Activated T-cell treated with anti-CD3 and anti-CD28 coated beads for 4 hours (primary cell): Measurements from ENCODE around the gene ITPK1.
"Not testable (repeated sequence)": the region's sequence is repeated elsewhere in the genome, so short reads cannot be mapped to it uniquely, and the experiment has no call there.

ENCODE experiments used
- DNase-seq: peaks from one replicate; pipeline ENCODE4 v3.0.0-alpha.2; 2020

ITPK1 gene

DNA sequence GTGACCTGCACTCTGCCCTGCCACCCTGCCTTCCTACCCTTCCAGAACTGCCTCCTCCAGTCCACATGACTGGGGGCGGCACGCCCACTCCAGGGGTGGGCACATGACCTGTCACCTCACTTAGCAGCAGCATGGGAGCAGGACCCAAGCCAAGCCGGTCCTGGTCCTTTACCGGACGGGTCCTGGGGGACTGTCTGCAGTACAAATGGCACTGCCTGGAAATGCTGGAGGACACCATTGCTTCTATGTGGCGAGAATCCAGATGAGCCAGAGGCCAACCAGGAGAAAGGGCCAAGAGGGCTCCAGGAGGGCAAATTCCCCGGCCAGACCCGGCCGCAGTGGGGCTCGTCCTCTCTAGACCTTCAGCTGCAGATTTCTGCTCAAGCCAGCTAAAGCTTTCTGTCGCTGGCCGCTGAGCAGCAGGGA, 33.1 kb downstream of the ITPK1 start:
- DNase-seq: no peak

DNA sequence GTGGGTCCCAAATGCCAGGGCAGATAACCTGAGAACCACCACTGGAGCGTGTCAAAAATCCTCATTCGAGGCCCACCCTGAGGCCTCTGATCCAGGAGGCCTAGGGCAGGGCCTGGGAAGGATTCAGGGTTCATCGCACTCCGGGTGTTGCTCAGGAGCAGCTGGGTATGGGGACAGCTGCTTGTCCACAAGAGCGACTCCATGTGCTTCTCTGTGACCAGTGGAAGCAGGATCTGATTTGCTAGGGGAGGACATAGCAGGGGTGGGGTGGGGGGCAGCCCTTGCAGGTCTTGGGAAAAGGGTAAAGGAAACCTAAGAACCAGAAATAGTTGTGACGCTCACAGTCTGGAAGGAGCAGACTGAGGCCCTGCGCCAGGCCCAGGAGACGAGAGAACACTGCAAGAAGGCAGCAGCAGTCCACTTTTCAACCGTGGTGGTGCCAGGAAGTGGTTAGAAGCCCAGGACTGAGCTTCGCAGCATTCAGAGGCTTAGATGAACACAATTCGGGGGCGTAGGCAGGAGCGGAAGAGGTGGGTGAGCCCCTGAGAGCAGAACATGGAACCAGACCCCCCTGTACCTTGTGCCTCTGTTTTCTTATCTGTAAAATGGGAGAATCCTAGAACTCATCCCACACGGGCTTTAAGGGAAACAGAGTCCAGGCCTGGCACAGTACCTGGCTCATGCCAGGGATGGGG, 33.7 kb downstream of the ITPK1 start:
- peak; percentile 29 for DNase-seq

DNA sequence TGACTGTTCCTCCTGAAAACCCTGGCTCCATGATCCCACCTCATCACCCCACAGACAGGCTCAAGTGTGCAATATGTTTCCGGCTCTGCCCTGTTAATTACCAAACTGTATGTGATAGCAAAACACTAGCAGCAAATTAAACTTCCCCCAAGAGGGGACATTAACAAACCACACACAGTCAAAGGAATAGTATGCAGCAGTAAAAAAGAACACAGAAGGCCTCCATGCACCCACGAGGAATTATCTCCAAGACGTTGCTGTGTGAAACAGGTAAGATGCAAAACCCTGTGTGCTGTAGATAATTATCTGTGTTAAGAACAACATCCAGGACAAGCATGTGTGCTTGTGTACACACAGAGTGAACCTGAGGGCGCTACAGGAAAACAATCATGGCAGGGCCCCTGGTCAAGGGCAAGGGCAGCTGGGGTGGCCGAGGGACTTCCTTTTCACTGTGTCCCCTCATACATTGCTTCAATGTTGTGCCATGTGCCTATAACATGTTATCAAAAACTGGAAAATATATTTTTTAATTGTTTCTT, 35.8 kb downstream of the ITPK1 start:
- DNase-seq: no peak

DNA sequence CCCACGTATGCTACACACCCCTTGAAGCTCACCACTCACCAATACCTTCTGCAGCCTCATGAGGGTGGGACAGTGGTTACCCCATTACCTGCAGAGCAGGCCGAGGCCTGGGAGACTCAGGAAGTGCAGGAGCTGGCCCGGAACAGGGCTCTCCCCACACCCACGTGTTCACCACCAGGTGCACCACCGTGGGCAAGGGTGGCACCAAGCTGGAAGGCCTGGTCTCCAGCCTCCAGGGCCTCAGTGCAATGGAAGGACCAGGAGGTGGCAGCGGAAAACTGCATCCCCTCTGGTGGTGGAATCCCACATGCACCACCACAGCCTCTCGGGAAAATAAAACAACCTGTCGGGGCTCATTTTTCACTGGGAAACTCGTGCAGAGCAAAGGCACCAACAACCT, 36.4 kb downstream of the ITPK1 start:
- no peak for DNase-seq

DNA sequence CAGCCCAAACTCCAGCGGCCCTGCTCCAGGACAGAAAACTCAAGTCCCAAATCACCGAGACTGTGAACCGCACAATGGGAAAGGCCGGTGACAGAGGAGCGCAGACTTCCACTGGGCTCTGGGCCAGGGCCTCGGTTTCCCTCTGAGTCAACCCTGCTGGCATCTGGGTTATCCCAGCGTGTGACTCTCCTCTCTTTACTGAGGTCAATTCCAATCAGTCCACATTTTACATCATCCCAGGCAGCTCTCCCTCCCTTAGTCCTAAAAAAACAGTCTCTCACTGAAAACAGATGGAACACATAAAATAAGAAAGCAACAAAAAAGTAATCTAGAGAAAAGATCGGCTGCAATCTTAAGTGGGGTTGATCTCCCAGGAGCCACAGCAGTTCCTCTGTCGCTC, 36.9 kb downstream of the ITPK1 start:
- no peak for DNase-seq

DNA sequence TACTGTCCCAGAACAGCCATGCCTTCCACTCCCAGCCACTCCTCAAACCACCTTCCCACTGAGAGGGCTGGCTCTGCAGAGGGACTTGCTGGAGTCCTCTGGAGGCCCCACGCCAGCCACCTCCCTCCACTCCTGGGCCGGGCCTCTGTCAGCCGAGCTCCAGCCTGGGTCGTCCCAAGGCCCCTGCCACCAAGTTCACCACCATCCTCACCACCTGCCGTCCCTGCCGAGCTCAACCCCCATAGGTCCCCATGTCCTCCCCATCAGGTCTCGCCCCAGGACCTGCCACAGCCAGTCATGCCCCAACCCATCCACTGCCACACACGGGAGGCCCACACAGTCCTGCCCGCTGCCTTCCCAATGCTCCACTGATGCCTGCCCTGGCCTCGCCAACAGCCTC, 39.0 kb downstream of the ITPK1 start:
- DNase-seq: no peak

DNA sequence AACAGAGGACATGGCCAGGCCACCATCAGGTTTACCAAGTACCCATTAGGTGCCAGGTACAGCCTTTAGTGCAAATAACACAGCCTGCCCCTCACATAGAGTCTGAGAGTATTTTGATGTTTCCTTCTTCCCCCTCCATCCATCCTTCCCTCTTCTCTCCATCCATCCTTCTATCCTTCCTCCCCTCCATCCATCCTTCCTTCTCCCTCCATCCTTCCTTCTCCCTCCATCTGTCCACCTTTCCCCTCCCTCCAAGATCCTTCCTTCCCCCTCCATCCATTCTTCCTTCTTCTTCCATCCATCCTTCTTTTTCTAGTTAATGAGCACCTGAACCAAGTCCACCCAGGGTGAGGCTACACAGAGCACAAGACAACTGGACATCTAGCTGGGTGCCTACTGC, 39.8 kb downstream of the ITPK1 start:
- no peak for DNase-seq

DNA sequence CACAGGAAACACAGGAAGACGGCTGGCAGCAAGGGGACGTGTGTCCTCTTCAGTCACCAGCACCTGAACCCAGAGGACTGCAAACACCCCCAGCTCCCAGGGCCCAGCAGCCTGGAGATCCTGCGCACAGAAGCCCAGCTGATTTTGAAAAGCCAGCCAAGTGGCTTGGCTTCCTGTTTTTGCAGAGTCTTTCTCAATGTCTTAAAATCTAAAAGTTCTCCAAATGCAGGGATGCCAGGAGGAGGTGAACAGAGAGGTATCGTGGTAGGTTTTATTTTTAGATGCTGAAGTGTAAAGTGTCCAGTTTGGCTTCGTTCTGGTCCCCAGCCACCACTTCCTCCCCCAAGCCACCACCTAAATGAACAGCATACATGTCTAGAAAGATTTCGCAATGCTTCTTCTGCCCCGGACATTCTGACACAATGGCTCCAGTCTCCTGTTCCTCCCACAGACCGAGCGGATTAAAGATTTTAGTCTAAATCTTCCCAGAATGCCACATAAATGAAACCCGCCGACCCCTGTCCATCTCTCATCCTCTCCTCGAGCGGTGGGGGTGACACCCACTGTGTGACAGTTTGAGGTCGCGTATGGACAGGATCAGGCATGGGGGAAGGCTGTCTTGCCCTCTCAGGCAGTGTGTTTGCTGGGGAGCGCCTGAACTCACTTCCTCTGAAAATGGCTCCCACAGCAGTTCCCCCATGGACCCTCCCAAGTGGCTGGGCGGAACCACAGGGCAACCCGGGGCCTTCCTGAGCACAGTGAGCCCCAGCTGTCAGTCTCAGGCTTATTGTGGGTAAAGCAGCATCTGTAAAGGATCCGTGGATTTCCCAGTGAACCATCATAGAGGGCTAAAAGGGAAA, 41.6 kb downstream of the ITPK1 start:
- no peak for DNase-seq

DNA sequence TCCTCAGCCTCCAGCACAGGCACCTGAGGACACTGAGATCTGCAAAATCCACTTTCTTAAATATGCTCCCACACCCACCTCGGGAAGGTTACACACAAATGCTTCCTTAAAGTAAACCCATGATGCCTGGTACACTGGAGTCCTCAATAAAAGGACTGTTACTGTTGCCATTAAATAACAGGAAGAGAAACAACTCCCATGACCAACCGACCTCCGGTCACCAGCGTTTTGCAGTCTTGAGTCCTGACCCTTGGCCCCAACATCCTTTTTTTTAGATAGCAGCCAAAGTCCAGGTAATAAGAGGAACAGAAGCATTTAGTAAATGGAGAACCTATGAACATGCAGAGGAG, 42.4 kb downstream of the ITPK1 start:
- DNase-seq: no peak

DNA sequence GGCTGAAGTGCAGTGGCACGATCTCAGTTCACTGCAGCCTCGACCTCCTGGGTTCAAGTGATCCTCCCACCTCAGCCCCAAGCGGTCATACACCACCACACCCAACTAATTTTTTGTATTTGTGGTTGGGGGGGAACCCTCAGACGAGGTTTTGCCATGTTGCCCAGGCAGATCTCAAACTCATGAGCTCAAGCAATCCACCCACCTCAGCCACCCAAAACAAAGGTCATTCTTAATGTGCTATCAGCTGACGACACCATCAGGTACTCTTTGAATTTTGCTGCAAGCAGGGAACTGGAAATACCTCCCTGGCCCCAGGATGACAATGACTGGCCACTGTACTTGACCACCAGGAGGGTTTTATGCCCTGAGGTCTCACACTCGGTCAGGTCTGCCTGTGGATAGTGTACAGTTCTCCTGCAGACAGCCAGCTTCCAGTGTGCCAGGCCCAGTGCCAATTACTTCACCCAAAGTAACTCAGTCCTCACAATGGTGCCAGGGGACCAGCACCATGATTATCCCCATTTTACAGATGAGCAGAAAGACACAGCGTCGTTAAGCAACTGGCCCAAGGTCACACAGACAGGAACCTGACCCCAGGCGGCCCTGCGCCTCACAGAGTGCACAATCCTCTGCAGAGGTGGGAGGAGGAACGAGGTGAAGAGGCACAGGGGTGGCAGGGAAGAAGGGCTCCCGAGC, 42.9 kb downstream of the ITPK1 start:
- DNase-seq: no peak

DNA sequence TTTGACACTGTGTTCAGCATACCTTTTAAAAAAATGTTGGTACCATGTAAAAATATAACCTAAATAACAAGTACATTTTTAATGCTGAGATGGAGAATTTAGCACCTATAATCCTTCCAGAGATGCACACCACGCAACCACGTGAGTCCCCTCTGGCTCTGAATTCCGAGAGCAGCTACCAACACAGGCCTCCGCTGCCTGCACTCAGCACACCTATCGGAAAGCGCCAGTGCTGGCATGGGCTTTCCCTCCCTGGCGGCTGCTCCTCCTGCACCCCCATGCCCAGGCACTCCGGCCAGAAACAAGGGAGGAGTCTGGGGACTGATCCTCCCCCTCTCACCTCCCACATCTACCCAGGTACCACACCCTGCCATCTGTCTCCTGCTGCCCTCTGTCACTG, 47.0 kb downstream of the ITPK1 start:
- DNase-seq: no peak

DNA sequence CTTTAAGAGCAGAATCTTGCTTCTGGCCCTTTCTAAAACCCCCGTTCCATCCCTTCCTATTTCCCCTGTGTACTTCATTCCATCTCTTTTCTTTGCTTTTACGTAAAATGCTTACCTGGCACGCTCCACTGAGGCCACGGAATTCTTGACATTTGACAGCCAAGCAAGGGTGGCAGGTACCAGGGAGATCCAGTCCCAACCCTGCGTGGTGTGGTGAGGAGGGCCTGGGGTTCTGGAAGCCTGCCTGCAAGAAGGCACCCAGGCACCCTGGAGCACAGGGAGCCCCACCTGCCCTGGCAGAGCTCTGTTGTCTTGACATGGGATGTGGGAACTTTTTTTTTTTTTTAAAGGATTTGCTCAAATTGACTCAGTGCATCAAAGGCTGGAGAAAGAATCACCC, 48.6 kb downstream of the ITPK1 start:
- no peak for DNase-seq

DNA sequence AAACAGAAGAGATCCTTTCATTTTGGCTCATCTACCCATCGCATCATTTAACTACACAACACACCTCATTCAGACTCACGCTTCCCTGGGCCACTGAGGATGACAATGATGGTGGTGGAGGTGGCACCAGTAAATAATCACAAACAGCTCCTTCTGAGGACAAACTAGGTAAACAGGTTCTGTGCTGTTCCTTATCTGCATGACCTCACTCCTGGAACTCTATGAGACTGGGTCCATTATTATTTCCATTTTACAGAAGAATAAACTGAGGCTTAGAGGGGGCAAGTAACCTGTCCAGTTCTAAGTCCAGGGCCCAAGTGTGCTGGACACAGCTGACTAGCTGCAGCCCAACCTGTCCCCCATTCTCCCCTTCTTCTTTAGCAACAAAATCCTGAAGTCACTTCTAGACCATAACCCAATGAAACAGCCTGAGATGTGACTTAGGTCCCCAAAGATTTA, 50.4 kb downstream of the ITPK1 start:
- DNase-seq: no peak

DNA sequence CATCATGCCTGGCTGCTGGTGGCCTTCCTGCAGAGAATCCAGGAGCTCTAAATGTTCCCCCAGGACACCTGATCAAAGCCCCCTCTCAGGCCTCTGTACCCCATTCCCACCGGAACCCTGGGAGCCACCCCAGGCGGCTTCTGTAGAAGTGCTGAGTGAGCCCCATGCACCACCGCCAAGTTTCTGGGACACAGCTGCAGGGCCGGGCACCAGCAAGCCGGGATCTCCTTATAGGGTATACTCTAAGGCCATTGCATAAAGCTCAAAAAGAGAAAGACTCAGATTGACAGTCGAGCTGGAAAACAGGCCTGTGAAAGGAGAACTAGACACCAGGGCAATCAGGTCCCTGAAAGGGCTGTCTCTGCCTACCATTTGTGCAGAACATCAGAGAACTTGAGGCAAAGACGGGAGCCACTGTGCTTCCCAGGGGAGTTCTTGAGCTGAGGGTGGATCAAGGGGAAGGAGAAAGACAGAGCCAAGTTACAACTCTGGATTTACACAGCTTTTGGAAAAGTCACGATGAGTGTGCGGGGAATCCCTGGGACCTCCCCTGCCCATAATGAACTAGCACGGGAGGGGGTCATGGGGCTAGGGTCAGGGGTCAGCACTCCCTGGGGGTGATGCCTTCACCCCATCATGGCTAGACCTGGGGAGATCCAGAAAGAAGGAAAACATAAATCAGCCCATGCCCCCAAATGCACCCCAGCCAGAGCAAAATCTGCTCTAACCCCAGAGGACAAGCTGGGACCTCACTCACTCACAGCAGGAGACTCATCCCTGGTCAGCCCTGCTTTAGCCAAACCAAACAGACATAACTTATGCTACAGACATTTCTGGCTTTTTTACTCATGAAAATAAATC, 51.1 kb downstream of the ITPK1 start:
- DNase-seq: no peak

DNA sequence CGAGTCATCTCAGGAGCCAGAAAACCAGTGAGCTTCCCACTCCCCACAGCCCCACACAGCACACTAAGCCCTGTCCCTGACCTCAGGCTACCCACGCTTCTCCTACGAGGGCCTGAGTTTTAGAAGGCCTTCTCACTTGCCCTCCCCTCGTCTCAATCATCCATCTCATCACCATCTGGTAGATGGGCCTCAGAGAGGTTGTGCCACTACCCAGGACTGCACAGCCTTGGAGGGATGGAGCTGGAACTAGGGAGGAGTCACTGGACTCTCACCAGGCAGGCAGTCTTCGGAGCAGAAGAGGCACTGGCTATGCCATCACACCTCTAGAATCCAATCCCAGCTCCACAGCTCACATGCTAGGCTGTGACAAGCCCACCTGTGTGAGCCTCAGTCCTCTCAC, 52.3 kb downstream of the ITPK1 start:
- DNase-seq: no peak

DNA sequence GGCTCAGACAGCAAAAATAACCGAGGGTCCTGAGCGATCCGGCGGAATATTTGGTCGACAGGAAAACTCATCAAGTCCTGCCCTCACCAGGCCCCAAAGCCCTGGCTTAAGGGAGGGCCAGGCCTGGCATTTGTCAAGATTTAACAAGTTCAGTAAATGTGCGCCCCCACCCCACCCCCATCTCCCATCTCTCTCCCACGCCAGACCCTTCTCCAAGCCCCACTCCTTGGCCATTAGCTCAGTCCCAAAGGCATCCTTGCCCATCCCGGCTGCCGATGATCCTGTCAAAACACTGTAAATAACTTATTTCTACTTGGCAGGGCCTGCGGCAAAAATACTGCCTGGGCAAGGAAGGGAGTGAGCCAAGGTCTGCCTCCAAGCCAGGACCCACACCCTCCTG, 52.8 kb downstream of the ITPK1 start:
- no peak for DNase-seq

DNA sequence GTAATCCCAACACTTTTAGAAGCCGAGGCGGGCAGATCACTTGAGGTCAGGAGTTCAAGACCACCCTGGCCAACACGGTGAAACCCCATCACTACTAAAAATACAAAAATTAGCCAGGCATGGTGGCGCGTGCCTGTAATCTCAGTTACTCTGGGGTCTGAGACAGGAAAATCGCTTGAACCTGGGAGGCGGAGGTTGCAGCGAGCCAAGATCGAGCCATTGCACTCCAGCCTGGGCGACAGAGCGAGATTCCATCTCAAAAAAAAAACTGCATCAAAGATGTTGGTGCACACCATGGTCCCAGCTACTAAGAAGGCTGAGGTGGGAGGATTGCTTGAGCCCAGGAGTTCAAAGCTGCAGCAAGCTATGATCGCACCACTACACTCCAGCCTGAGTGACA, 53.7 kb downstream of the ITPK1 start:
- not testable (repeated sequence) for DNase-seq

DNA sequence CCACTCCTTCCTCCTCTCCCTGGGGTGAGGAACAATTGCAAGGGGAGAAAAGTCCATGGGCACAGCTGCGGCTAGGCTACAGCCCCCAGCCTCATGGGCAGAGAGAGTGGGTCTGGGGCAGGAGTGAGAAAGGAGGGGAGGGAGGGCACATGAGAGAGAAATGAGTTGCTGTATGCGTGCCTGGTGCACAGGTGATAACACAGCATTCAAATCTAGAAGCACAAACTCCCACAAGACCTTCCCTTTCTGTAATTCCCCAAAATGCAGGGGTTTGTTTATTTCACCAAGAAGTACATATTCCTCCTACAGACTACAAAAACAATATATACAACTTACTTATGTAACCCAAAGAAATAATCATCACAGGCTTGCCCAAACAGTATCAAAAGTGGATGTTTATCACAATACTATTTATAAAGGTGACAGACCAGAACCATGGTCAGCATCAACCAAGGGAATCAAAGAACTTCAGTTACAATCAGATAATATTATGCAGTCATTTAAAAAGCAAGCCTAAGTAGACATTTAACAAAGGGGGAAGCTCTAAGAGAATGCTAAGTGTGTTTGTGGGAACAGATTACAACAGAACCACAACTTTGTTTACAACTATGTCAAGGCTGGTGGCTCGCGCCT, 54.2 kb downstream of the ITPK1 start:
- no peak for DNase-seq

DNA sequence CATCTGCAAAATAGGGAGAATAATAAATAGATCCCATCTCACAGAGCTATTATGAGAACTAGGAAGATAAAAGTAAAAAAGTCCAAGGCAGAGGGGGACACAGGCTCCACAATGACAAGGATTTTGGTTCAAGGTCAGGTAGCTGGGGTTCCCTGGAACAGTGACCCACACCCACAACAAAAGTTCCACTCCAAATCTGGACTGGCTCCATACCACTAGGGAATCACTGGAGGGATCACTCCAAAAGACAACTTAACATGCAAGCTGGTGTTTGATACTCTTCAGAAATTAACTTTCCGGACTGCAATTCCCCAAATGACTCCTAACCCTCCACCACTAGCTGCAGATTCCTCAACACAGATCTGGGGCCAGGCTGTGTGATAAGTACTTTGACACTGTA, 54.9 kb downstream of the ITPK1 start:
- no peak for DNase-seq

DNA sequence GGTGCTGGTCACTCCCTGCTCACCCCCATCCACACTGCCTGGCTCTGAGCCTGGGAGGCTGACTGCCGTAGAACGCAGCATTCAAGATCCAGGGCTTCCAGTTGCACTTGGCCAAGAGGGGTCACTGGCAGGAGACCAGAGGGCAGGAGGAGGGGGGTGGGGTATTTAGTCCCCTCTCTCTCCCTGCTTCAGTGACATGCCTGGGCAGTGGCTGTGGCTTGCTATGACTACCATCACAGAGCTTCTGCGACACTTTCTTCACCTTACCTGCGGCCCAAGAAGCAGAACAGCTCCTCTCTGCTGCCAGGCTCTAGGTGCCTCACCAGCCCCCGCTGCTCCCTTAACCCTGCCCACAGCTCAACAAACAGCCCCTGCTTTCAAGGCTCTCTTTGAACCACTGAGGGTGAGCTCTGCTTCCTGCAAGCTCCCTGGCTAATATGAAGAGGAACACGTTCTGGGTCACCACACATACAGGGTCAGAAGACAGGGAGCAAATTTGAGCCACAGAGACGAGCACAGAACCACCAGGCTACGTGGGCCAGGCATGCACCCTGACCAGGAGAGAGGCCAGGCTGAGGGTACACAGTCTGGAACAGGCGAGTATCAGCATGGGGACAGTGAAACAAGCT, 55.7 kb downstream of the ITPK1 start:
- no peak for DNase-seq

DNA sequence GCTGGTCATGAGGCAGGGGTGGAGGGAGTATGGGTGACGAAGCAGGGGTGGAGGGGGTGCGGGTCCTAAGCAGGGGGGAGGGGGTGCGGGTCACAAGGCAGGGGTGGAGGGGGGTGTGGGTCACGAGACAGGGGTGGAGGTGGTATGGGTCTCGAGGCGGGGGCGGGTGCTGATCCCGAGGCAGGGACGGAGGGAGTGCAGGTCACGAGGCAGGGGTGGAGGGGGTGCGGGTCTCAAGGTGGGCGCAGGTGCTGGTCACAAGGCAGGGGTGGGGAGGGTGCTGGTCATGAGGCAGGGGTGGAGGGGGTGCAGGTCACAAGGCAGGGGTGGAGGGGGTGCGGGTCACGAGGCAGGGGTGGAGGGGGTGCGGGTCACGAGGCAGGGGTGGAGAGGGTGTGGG, 56.5 kb downstream of the ITPK1 start:
- no peak for DNase-seq
